Measurements from ENCODE around the gene RAPGEF2. TPM values are rescaled to one million over a fixed set of nuclear protein-coding genes. Genes with fewer than 3 reads are reported as not detected.

RAPGEF2 gene
- total and polyA plus RNA-seq, 10 of the 15 experiments (the other 5 are each of a cell fraction or from before 2014, with no cell fraction given): 0.31 to 24.0 (median 2.9) TPM

DNA sequence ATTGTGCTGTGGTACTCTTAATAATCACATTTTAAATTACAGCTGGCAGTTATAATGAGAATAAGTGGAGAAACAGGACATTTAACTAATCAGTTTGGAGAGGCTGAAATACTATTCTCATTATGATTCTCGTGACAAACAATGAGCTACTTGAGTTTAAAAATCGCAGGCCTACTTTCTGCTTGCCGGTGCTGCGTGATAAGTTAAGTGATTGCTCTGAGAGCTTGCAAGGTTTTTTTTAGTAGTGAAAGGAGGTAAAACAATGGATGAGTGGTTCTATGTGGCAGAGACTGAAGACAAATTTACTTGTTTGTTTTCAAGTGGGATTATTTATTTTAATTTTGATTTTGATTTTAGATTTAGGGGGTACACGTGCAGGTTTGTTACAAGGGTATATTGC lies 114.0 kb downstream of the RAPGEF2 start:
- H3K36me3 ChIP-seq (ENCODE audit: control insufficient read depth in 2 of 2, insufficient read depth in 2 of 2, low read length in 1 of 2): no peaks in the 10 kb centered on the region
- H4K20me1 ChIP-seq (ENCODE audit: control insufficient read depth, insufficient read depth): peaks cover 3% of the 10 kb centered on the region; the same call in 1 of the 2 replicates
- ATAC-seq (no peak), FAIRE-seq (no peak), DNase-seq (ENCODE audit: low read depth, low spot score) (no peak)
- H3K9me3 ChIP-seq (replicated peaks; ENCODE audit: control insufficient read depth, insufficient read depth, low read length): no peaks in the 10 kb centered on the region; the same call in 2 of the 3 replicates
- no peak overlapping the region for H3K9ac ChIP-seq (ENCODE audit: control insufficient read depth, insufficient read depth, low read length)
- in situ Hi-C loops (cut with MboI) (loop anchor here (25.0 kb wide), 1 partner anchor 955 kb away; no protein-coding TSS in a partner anchor), intact Hi-C loops (cut with micrococcal nuclease; ENCODE audit: unreplicated experiment) (no loop called here)
- SMC1A ChIA-PET (ENCODE audit: uncharacterized antibody, unreplicated experiment): interaction anchor here (0.7 to 1.0 kb wide), 3 partner anchors 10 to 359 kb away, joined by 3 to 4 read pairs (median 3); no protein-coding TSS in a partner anchor
- H3K4me1 ChIP-seq (ENCODE audit: control insufficient read depth, insufficient read depth, low read length): no peaks in the 10 kb centered on the region
- POLR2A ChIA-PET: interaction anchor here (0.5 kb wide), 1 partner anchor 963 kb away, joined by 3 read pairs; no protein-coding TSS in a partner anchor
- WGBS (ENCODE audit: insufficient coverage, insufficient replicate concordance, low lambda C conversion rate, missing lambda C conversion rate): 100% methylated on average over 5 of the region's 5 CpGs
- H3K4me3 ChIP-seq: no peak overlapping the region
- CTCF ChIA-PET: interaction anchor here (0.6 to 1.0 kb wide), 3 partner anchors 14 to 118 kb away, joined by 3 to 4 read pairs (median 3); no protein-coding TSS in a partner anchor
- H3K27ac ChIP-seq (ENCODE audit: control insufficient read depth, insufficient read depth): no peak overlapping the region
- H3K79me2 ChIP-seq (ENCODE audit: control insufficient read depth, insufficient read depth, low read length): no peaks in the 10 kb centered on the region; the same call in none of the 2 replicates
- no peak for TF ChIP-seq RAD21 (IDR thresholded peaks at IDR 0.05; ENCODE audit: insufficient read depth, low read depth, low read length)
- TF ChIP-seq GABPA (IDR thresholded peaks at IDR 0.05; ENCODE audit: low read depth): no peak
- TF ChIP-seq, protein P1, sequence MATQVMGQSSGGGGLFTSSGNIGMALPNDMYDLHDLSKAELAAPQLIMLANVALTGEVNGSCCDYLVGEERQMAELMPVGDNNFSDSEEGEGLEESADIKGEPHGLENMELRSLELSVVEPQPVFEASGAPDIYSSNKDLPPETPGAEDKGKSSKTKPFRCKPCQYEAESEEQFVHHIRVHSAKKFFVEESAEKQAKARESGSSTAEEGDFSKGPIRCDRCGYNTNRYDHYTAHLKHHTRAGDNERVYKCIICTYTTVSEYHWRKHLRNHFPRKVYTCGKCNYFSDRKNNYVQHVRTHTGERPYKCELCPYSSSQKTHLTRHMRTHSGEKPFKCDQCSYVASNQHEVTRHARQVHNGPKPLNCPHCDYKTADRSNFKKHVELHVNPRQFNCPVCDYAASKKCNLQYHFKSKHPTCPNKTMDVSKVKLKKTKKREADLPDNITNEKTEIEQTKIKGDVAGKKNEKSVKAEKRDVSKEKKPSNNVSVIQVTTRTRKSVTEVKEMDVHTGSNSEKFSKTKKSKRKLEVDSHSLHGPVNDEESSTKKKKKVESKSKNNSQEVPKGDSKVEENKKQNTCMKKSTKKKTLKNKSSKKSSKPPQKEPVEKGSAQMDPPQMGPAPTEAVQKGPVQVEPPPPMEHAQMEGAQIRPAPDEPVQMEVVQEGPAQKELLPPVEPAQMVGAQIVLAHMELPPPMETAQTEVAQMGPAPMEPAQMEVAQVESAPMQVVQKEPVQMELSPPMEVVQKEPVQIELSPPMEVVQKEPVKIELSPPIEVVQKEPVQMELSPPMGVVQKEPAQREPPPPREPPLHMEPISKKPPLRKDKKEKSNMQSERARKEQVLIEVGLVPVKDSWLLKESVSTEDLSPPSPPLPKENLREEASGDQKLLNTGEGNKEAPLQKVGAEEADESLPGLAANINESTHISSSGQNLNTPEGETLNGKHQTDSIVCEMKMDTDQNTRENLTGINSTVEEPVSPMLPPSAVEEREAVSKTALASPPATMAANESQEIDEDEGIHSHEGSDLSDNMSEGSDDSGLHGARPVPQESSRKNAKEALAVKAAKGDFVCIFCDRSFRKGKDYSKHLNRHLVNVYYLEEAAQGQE (IDR thresholded peaks at IDR 0.05; ENCODE audit: low read depth, low read length): no peak
- TF ChIP-seq ZNF622 (IDR thresholded peaks at IDR 0.05): no peak
- TF ChIP-seq HCFC1 (IDR thresholded peaks at IDR 0.05; ENCODE audit: low read length): no peak
- TF ChIP-seq, protein P2, sequence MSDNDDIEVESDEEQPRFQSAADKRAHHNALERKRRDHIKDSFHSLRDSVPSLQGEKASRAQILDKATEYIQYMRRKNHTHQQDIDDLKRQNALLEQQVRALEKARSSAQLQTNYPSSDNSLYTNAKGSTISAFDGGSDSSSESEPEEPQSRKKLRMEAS (IDR thresholded peaks at IDR 0.05; ENCODE audit: low read depth, low read length): no peak
- no peak for TF ChIP-seq NBN (IDR thresholded peaks at IDR 0.05)
- TF ChIP-seq CBX3 (IDR thresholded peaks at IDR 0.05; ENCODE audit: borderline replicate concordance, low read depth): no peak
- no peak for TF ChIP-seq RELA (IDR thresholded peaks at IDR 0.05; ENCODE audit: borderline replicate concordance, partially characterized antibody)
- TF ChIP-seq MYC (IDR thresholded peaks at IDR 0.05; ENCODE audit: insufficient read depth, insufficient read length, insufficient replicate concordance, low read length, severe bottlenecking): no peak
- TF ChIP-seq JUND (IDR thresholded peaks at IDR 0.05; ENCODE audit: low read depth, low read length): no peak
- TF ChIP-seq SMC3 (IDR thresholded peaks at IDR 0.05; ENCODE audit: borderline replicate concordance, low read length): no peak
- no peak for TF ChIP-seq YBX1 (IDR thresholded peaks at IDR 0.05)
- TF ChIP-seq IKZF1 (conservative IDR thresholded peaks at IDR 0.05): no peak
- TF ChIP-seq FOS (IDR thresholded peaks at IDR 0.05; ENCODE audit: borderline replicate concordance, extremely low read depth, insufficient read length): no peak
- no peak for TF ChIP-seq GATAD2B (conservative IDR thresholded peaks at IDR 0.05; ENCODE audit: low read depth)
- no peak for TF ChIP-seq DPF2 (IDR thresholded peaks at IDR 0.05)
- TF ChIP-seq WRNIP1 (IDR thresholded peaks at IDR 0.05; ENCODE audit: borderline replicate concordance, low read depth, low read length): no peak
- no peak for TF ChIP-seq KAT2A (conservative IDR thresholded peaks at IDR 0.05; ENCODE audit: control insufficient read depth, low read depth, low read length)
- no peak overlapping the region for H2AFZ ChIP-seq (ENCODE audit: control insufficient read depth, low read depth, low read length)
- RAD21 ChIA-PET (ENCODE audit: unreplicated experiment): no interaction called here
- H3K27me3 ChIP-seq (replicated peaks in 1 of 2; ENCODE audit: control insufficient read depth in 2 of 2, insufficient read depth in 2 of 2, low read length in 1 of 2): no peaks in the 10 kb centered on the region
- H3K4me2 ChIP-seq (ENCODE audit: control insufficient read depth, insufficient read depth): no peak overlapping the region
- BruUV-seq (replicated peaks): no TSS peak
